GM21447 (cell line): ENCODE measurements around the gene OCA2.

Experiments used
- ATAC-seq: cut with Tn5 transposase; IDR thresholded peaks from one replicate; pipeline ENCODE4 v1.9.1; 2021; ENCODE audit not compliant: unreplicated experiment

Gene OCA2

GRCh38 chr15:28105793-28106192, 6.7 kb upstream of the OCA2 start:
- ATAC-seq: no peak

- ATAC-seq: no peak
Measured at GRCh38 chr15:28105224-28105791, 6.2 kb upstream of the OCA2 start.

GRCh38 chr15:28104326-28104725, 5.2 kb upstream of the OCA2 start:
- ATAC-seq: no peak

GRCh38 chr15:28103831-28104230, 4.7 kb upstream of the OCA2 start:
- ATAC-seq: no peak

- ATAC-seq: no peak
Measured at GRCh38 chr15:28101983-28102441, 2.9 kb upstream of the OCA2 start.

GRCh38 chr15:28101201-28101600, 2.1 kb upstream of the OCA2 start:
- ATAC-seq: no peak

- ATAC-seq: no peak
Measured at GRCh38 chr15:28100516-28101195, 1.5 kb upstream of the OCA2 start.

GRCh38 chr15:28099555-28100140, 533 bp upstream of the OCA2 start:
- no peak for ATAC-seq

GRCh38 chr15:28098360-28098765, 752 bp downstream of the OCA2 start:
- no peak for ATAC-seq

GRCh38 chr15:28097656-28098359, 1.3 kb downstream of the OCA2 start:
- ATAC-seq: no peak

GRCh38 chr15:28096670-28097431, 2.3 kb downstream of the OCA2 start:
- ATAC-seq: no peak

- peak; percentile 1 for ATAC-seq
Measured at GRCh38 chr15:28096411-28096669, 2.8 kb downstream of the OCA2 start.

GRCh38 chr15:28094732-28095521, 4.2 kb downstream of the OCA2 start:
- ATAC-seq: no peak

- no peak for ATAC-seq
Measured at GRCh38 chr15:28093752-28094535, 5.2 kb downstream of the OCA2 start.

GRCh38 chr15:28091313-28091712, 7.8 kb downstream of the OCA2 start:
- ATAC-seq: no peak

- ATAC-seq: peak; percentile 93
Measured at GRCh38 chr15:28086175-28086703, 12.9 kb downstream of the OCA2 start.

- no peak for ATAC-seq
Measured at GRCh38 chr15:28085489-28086174, 13.5 kb downstream of the OCA2 start.

- no peak for ATAC-seq
Measured at GRCh38 chr15:28084547-28084946, 14.6 kb downstream of the OCA2 start.
